Measurements from ENCODE around the gene SH3BP1. TPM values are rescaled to one million over a fixed set of nuclear protein-coding genes. Genes with fewer than 3 reads are reported as not detected.

The SH3BP1 gene
- total and polyA plus RNA-seq, 2 of the 8 experiments (the other 6 are each of a cell fraction or from before 2014, with no cell fraction given), result 23.9 to 40.3 TPM

GRCh38 chr22:37610480-37611129, 28.9 kb upstream of the SH3BP1 start (continued):
- TF ChIP-seq ZNF274 (IDR thresholded peaks at IDR 0.05; ENCODE audit: borderline replicate concordance, extremely low read depth, low read length) (no peak), RXRA (IDR thresholded peaks at IDR 0.05; ENCODE audit: insufficient read depth, low read depth, low read length) (no peak)

All from H1 (cell line).